GM12878 (cell line): ENCODE results near the gene HOXD1. TPM values are rescaled to one million over a fixed set of nuclear protein-coding genes. Genes with fewer than 3 reads are reported as not detected.

Experiments
- ATAC-seq: fragments of 200-7000 bp; cut with Tn5 transposase; 3 replicates; pipeline ENCODE4 v1.9.1; 2020; ENCODE audit warnings: mild to moderate bottlenecking, moderate library complexity
- BruUV-seq: library from RNA; stranded (reverse); fragments of 400-500 nt; replicated peaks from 2 replicates; lab custom pipeline; 2021; lab: Mats Ljungman, UMichigan
- CTCF ChIA-PET: fragments of 300-600 bp; sonication (Branson Sonifier 250); formaldehyde crosslinking; extraction: SDS; loops from one replicate; lab custom pipeline; 2021; ENCODE audit warnings: inconsistent platforms; lab: Yijun Ruan, JAX
- POLR2A ChIA-PET: fragments of 350-600 bp; formaldehyde crosslinking; extraction: SDS; loops from one replicate; lab custom pipeline; 2021; ENCODE audit warnings: inconsistent platforms; lab: Charles Lee
- RAD21 ChIA-PET: fragments of 300-600 bp; sonication (Branson Sonifier 250); formaldehyde crosslinking; loops from one replicate; lab custom pipeline; 2023; ENCODE audit warnings: antibody characterized with exemption; ENCODE audit not compliant: unreplicated experiment; lab: Charles Lee
- SMC1A ChIA-PET: fragments of 300-600 bp; sonication (Branson Sonifier 250); formaldehyde crosslinking; loops from one replicate; lab custom pipeline; 2023; ENCODE audit not compliant: unreplicated experiment, uncharacterized antibody; lab: Charles Lee
- DNase-seq: peaks from one replicate; pipeline ENCODE4 v3.0.0-alpha.2; 2011; ENCODE audit warnings: low read depth, low spot score
- FAIRE-seq: peaks from 3 replicates; lab custom pipeline; 2011; peaks lifted over from hg19 to GRCh38; lab: Jason Lieb, UNC
- H2AFZ ChIP-seq: 2 replicates; pipeline ENCODE4 v1.6.0; 2011; ENCODE audit warnings: low read depth, low read length, control low read depth; ENCODE audit not compliant: control insufficient read depth
- H3K27ac ChIP-seq: 2 replicates; pipeline ENCODE4 v1.5.1; 2011; ENCODE audit warnings: control low read depth; ENCODE audit not compliant: control insufficient read depth, insufficient read depth
- H3K27me3 ChIP-seq, 2 experiments: replicated peaks in 1 of 2; 2 replicates each; pipeline versions ENCODE4 v1.6.0 to v1.6.1; 2011; ENCODE audit warnings: low read length in 1 of 2; ENCODE audit not compliant: control insufficient read depth in 2 of 2, insufficient read depth in 2 of 2
- H3K36me3 ChIP-seq, 2 experiments: 2 replicates each; pipeline ENCODE4 v1.5.1; 2011; ENCODE audit warnings: low read length in 1 of 2; ENCODE audit not compliant: control insufficient read depth in 2 of 2, insufficient read depth in 2 of 2
- H3K4me1 ChIP-seq: 2 replicates; pipeline ENCODE4 v1.6.1; 2011; ENCODE audit warnings: mild to moderate bottlenecking, low read length, moderate library complexity, mixed read lengths; ENCODE audit not compliant: control insufficient read depth, insufficient read depth
- H3K4me2 ChIP-seq: 2 replicates; pipeline ENCODE4 v1.6.0; 2011; ENCODE audit warnings: control low read depth; ENCODE audit not compliant: control insufficient read depth, insufficient read depth
- H3K4me3 ChIP-seq: fragments of 200-600 bp; sonication (generic); 2 replicates; pipeline ENCODE4 v1.5.1; 2016
- H3K79me2 ChIP-seq: 2 replicates; pipeline ENCODE4 v1.6.0; 2011; ENCODE audit warnings: low read length; ENCODE audit not compliant: control insufficient read depth, insufficient read depth
- H3K9ac ChIP-seq: 2 replicates; pipeline ENCODE4 v1.8.0; 2011; ENCODE audit warnings: low read length, control low read depth, mixed read lengths; ENCODE audit not compliant: control insufficient read depth, insufficient read depth
- H3K9me3 ChIP-seq: replicated peaks from 3 replicates; pipeline ENCODE4 v1.5.1; 2011; ENCODE audit warnings: mild to moderate bottlenecking, low read length; ENCODE audit not compliant: control insufficient read depth, insufficient read depth
- H4K20me1 ChIP-seq: 2 replicates; pipeline ENCODE4 v1.6.0; 2011; ENCODE audit not compliant: control insufficient read depth, insufficient read depth
- MYC ChIP-seq: IDR thresholded peaks from 2 replicates; pipeline ENCODE4 v1.6.1; 2011; ENCODE audit warnings: mild to moderate bottlenecking, low read length, moderate library complexity, inconsistent platforms; ENCODE audit not compliant: insufficient read depth, insufficient replicate concordance, insufficient read length, severe bottlenecking
- SUPT20H ChIP-seq: IDR thresholded peaks from 2 replicates; pipeline ENCODE4 v1.6.1; 2011; ENCODE audit warnings: low read depth, mild to moderate bottlenecking, low read length, moderate library complexity, borderline replicate concordance; ENCODE audit not compliant: control insufficient read depth
- WGBS: methylation state at CpG from one replicate; pipeline ENCODE4 v1.1.6; 2016; ENCODE audit warnings: low lambda C conversion rate; ENCODE audit not compliant: insufficient replicate concordance, insufficient coverage; ENCODE audit errors: missing lambda C conversion rate; 5-methylcytosine and 5-hydroxymethylcytosine counted together
- in situ Hi-C: fragments of 300-500 bp; cut with MboI; formaldehyde crosslinking; loops from 9 replicates; pipeline ENCODE4 v1.14.3; 2018; ENCODE audit warnings: mixed read lengths
- intact Hi-C: fragments of 100-400 bp; cut with micrococcal nuclease; formaldehyde crosslinking; loops from one replicate; pipeline ENCODE4 v1.14.2; 2022; ENCODE audit not compliant: unreplicated experiment
- polyA plus RNA-seq, 11 experiments: library from polyadenylated mRNA; depleted of rRNA in 4 of 11; unstranded in 6 of 11; stranded (reverse) in 5 of 11; fragments of >200 nt; fragmentation: Nextera tagmentation in 4 of 11; fragmentation: Illumina TruSeq in 1 of 11; extraction: Ambion mirVana in 4 of 11; extraction: Trizol in 1 of 11; gene quantifications; 1 replicate in 1 of 11; 2 replicates in 10 of 11; pipeline versions ENCODE4 v1.2.1 to v1.2.3, GENCODE V29; 2011 to 2016; ENCODE audit warnings: inconsistent platforms in 2 of 11, missing spikeins in 2 of 11, low read depth in 1 of 11
- total RNA-seq, 4 experiments: library from RNA; depleted of rRNA in 3 of 4; stranded (reverse); fragments of >200 nt in 3 of 4; fragmentation: Illumina TruSeq in 1 of 4; extraction: Trizol in 1 of 4; gene quantifications; 2 replicates each; pipeline versions ENCODE4 v1.2.1 to v1.2.3, GENCODE V29; 2013 to 2021
- TF ChIP-seq, protein P1 (sequence below): fragments of 450-650 bp; formaldehyde crosslinking; IDR thresholded peaks from 2 replicates; pipeline ENCODE4 v1.4.0; 2022; ENCODE audit warnings: mild to moderate bottlenecking, moderate library complexity

Gene HOXD1
- total and polyA plus RNA-seq, 10 of the 15 experiments (the other 5 are each of a cell fraction or from before 2014, with no cell fraction given) = not detected

DNA sequence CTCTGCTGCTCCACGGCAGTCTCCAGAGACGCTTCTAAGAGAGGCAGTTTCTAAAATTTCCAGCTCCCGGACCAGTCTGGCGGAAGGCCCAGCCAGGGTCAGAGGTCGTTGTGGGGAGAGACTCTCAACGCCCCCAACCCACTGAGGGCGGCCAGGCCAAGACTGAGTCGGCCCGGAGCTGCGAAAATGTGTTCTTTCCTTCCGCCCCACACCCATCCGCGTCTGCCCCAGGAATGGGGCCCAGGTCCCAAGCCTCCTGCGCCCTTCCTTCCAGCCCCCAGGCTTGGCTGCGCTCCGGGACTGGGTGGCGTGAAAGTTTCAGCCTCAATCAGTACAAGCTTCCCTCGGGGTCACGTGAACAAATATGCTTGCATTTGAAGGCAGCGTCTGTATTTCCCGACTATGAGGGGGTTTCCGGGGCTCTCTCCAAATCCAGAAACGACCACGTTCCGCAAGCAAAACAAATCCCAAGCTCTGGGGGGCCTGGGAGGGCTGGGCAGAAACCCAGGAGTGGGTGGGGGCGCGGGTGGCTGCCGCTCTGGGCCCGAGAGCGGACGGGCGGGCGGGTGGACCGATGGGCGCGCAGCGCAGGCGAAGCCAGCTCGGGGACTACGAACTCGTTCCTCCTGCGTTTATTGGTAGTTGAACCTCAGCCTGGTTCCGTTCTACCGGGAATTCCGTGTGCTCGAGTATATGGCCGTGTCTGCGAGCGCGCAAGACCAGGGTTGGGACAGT, 28.1 kb upstream of the HOXD1 start (continued):
- TF ChIP-seq, protein P1, sequence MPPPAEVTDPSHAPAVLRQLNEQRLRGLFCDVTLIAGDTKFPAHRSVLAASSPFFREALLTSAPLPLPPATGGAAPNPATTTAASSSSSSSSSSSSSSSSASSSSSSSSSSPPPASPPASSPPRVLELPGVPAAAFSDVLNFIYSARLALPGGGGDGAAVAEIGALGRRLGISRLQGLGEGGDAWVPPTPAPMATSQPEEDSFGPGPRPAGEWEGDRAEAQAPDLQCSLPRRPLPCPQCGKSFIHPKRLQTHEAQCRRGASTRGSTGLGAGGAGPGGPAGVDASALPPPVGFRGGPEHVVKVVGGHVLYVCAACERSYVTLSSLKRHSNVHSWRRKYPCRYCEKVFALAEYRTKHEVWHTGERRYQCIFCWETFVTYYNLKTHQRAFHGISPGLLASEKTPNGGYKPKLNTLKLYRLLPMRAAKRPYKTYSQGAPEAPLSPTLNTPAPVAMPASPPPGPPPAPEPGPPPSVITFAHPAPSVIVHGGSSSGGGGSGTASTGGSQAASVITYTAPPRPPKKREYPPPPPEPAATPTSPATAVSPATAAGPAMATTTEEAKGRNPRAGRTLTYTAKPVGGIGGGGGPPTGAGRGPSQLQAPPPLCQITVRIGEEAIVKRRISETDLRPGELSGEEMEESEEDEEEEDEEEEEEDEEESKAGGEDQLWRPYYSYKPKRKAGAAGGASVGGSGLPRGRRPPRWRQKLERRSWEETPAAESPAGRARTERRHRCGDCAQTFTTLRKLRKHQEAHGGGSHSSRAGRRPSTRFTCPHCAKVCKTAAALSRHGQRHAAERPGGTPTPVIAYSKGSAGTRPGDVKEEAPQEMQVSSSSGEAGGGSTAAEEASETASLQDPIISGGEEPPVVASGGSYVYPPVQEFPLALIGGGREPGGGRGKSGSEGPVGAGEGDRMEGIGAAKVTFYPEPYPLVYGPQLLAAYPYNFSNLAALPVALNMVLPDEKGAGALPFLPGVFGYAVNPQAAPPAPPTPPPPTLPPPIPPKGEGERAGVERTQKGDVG (CRISPR knock-in tag) = no peak
- no peak for TF ChIP-seq MYC

- H3K27ac ChIP-seq = no peak overlapping the region
- CTCF ChIA-PET = interaction anchor here (0.8 to 0.9 kb wide), 2 partner anchors 20 to 393 kb away, joined by 3 to 4 read pairs; no protein-coding TSS in a partner anchor
- no peak overlapping the region for H3K4me3 ChIP-seq
- no peak overlapping the region for H2AFZ ChIP-seq
- in situ Hi-C loops (no loop called here), intact Hi-C loops (no loop called here)
- H3K9ac ChIP-seq = no peak overlapping the region
- H3K27me3 ChIP-seq = peaks cover 19 to 35% of the 10 kb centered on the region in 2 experiments
- peaks cover 2% of the 10 kb centered on the region; the same call in 2 of the 3 replicates for H3K9me3 ChIP-seq
- H3K4me2 ChIP-seq = no peak overlapping the region
- RAD21 ChIA-PET = interaction anchor here (1.2 kb wide), 1 partner anchor 11 kb away, joined by 4 read pairs; no protein-coding TSS in a partner anchor
- ATAC-seq (no peak), DNase-seq (no peak), FAIRE-seq (no peak)
- SMC1A ChIA-PET = interaction anchor here (0.8 to 1.0 kb wide), 3 partner anchors 13 to 490 kb away, joined by 3 to 5 read pairs (median 3); no protein-coding TSS in a partner anchor
- H3K4me1 ChIP-seq = no peaks in the 10 kb centered on the region
- no peaks in the 10 kb centered on the region for H4K20me1 ChIP-seq
- no peaks in the 10 kb centered on the region for H3K36me3 ChIP-seq
- POLR2A ChIA-PET = no interaction called here
- WGBS = 49% methylated on average over 22 of the region's 22 CpGs
- H3K79me2 ChIP-seq = no peaks in the 10 kb centered on the region
- no peak for TF ChIP-seq SUPT20H
- BruUV-seq = no TSS peak
Measured at GRCh38 chr2:176160986-176161824, 27.3 kb upstream of the HOXD1 start.
